Keratinocyte (primary cell): ENCODE results near the gene TMUB1. TPM values are rescaled to one million over a fixed set of nuclear protein-coding genes. Genes with fewer than 3 reads are reported as not detected.

Experiments used
- DNase-seq: peaks from one replicate; pipeline ENCODE4 v3.0.0-alpha.2; 2011; ENCODE audit warnings: low read depth, missing footprints, low spot score
- FAIRE-seq: peaks from 2 replicates; lab custom pipeline; 2011; peaks lifted over from hg19 to GRCh38; lab: Jason Lieb, UNC
- H2AFZ ChIP-seq: 2 replicates; pipeline ENCODE4 v1.6.0; 2012; ENCODE audit warnings: low read length, control low read depth, inconsistent platforms; ENCODE audit not compliant: control insufficient read depth
- H3K27ac ChIP-seq: 2 replicates; pipeline ENCODE4 v1.5.1; 2011; ENCODE audit warnings: low read length; ENCODE audit not compliant: control insufficient read depth, insufficient read depth
- H3K27me3 ChIP-seq: 3 replicates; pipeline ENCODE4 v1.6.0; 2011; ENCODE audit warnings: low read length; ENCODE audit not compliant: control insufficient read depth, insufficient read depth; ENCODE audit errors: extremely low read depth
- H3K36me3 ChIP-seq, 2 experiments: 2 replicates in 1 of 2; 3 replicates in 1 of 2; pipeline ENCODE4 v1.5.1; 2011; ENCODE audit warnings: low read length in 2 of 2, mild to moderate bottlenecking in 1 of 2; ENCODE audit not compliant: control insufficient read depth in 2 of 2, insufficient read depth in 2 of 2; ENCODE audit errors: extremely low read depth in 1 of 2
- H3K4me1 ChIP-seq: 3 replicates; pipeline ENCODE4 v1.5.1; 2011; ENCODE audit warnings: low read length; ENCODE audit not compliant: control insufficient read depth, insufficient read depth; ENCODE audit errors: extremely low read depth
- H3K4me2 ChIP-seq: 3 replicates; pipeline ENCODE4 v1.6.0; 2011; ENCODE audit warnings: low read depth, low read length; ENCODE audit not compliant: control insufficient read depth, insufficient read depth; ENCODE audit errors: extremely low read depth
- H3K4me3 ChIP-seq, 3 experiments: fragments of 200-600 bp in 1 of 3; sonication (generic) in 1 of 3; 2 replicates in 2 of 3; 3 replicates in 1 of 3; pipeline ENCODE4 v1.5.1; 2011 to 2016; ENCODE audit warnings: low read length in 3 of 3, mild to moderate bottlenecking in 3 of 3, control low read depth in 2 of 3, inconsistent platforms in 1 of 3, low read depth in 1 of 3, mixed read lengths in 1 of 3, mixed run types in 1 of 3, moderate library complexity in 1 of 3; ENCODE audit not compliant: control insufficient read depth in 2 of 3, insufficient read depth in 2 of 3; ENCODE audit errors: extremely low read depth in 1 of 3
- H3K79me2 ChIP-seq: 2 replicates; pipeline ENCODE4 v1.6.0; 2012; ENCODE audit warnings: low read length; ENCODE audit not compliant: control insufficient read depth, insufficient read depth
- H3K9ac ChIP-seq: 3 replicates; pipeline ENCODE4 v1.6.0; 2011; ENCODE audit warnings: low read length; ENCODE audit not compliant: control insufficient read depth, insufficient read depth; ENCODE audit errors: extremely low read depth
- H3K9me1 ChIP-seq: 3 replicates; pipeline ENCODE4 v1.6.0; 2011; ENCODE audit warnings: low read length; ENCODE audit not compliant: control insufficient read depth, insufficient read depth; ENCODE audit errors: extremely low read depth
- H3K9me3 ChIP-seq: 2 replicates; pipeline ENCODE4 v1.5.1; 2012; ENCODE audit warnings: low read depth, low read length; ENCODE audit not compliant: control insufficient read depth
- H4K20me1 ChIP-seq: 3 replicates; pipeline ENCODE4 v1.6.0; 2011; ENCODE audit warnings: low read length; ENCODE audit not compliant: control insufficient read depth, insufficient read depth; ENCODE audit errors: extremely low read depth
- CTCF ChIP-seq, 3 experiments: IDR thresholded peaks in 1 of 3; conservative IDR thresholded peaks in 1 of 3; optimal IDR thresholded peaks in 1 of 3; 2 replicates in 2 of 3; 3 replicates in 1 of 3; pipeline versions ENCODE3 to v1.5.1; 2011; ENCODE audit warnings: low read length in 3 of 3, mild to moderate bottlenecking in 3 of 3, moderate library complexity in 2 of 3, control low read depth in 1 of 3, inconsistent platforms in 1 of 3; ENCODE audit not compliant: insufficient read depth in 2 of 3; ENCODE audit errors: extremely low read depth in 1 of 3
- EZH2 ChIP-seq: IDR thresholded peaks from one replicate; pipeline ENCODE4 v1.6.1; 2012; ENCODE audit warnings: inconsistent platforms, mild to moderate bottlenecking, low read length, moderate library complexity
- dilution Hi-C: fragments of 300-500 bp; cut with MboI; formaldehyde crosslinking; loops from one replicate; pipeline ENCODE4 v1.7.0; 2020; ENCODE audit warnings: low sequenced_read_pairs; ENCODE audit not compliant: extremely low pct_ligation_motif_present
- polyA plus RNA-seq, 5 experiments: library from polyadenylated mRNA; depleted of rRNA in 3 of 5; stranded (reverse) in 3 of 5; stranded (forward) in 1 of 5; unstranded in 1 of 5; fragments of >200 nt; gene quantifications; 1 replicate in 1 of 5; 2 replicates in 3 of 5; 3 replicates in 1 of 5; pipeline versions ENCODE4 v1.2.1 to v1.2.3, GENCODE V29; 2011 to 2012; ENCODE audit warnings: missing spikeins in 2 of 5, low read depth in 1 of 5, low replicate concordance in 1 of 5

Gene TMUB1
- polyA plus RNA-seq, 1 donor (not counting 4 experiments of a cell fraction or from before 2014, with no cell fraction given), result 12.2 TPM

- Histone ChIP-seq H3K9ac (peak overlapping the region; percentile 93), H4K20me1 (peaks cover 5% of the 10 kb centered on the region), H3K9me1 (no peaks in the 10 kb centered on the region), H3K27ac (peak overlapping the region; percentile 92), H2AFZ (no peak overlapping the region), H3K27me3 (no peaks in the 10 kb centered on the region), H3K4me1 (peaks cover 25% of the 10 kb centered on the region), H3K79me2 (peaks cover 64% of the 10 kb centered on the region), H3K36me3 (peaks cover under 1 to 6% of the 10 kb centered on the region in 2 experiments), H3K4me3 (peak overlapping the region; percentile 80 to 90 (median 83)), H3K9me3 (no peaks in the 10 kb centered on the region), H3K4me2 (peak overlapping the region; percentile 99)
- TF ChIP-seq EZH2 (no peak), CTCF (optimal IDR thresholded peaks at IDR 0.05 in 1 of 3, IDR thresholded peaks at IDR 0.05 in 1 of 3, conservative IDR thresholded peaks at IDR 0.05 in 1 of 3; ENCODE audit: extremely low read depth in 1 of 3, insufficient read depth in 2 of 3, low read length in 3 of 3) (no peak)
- FAIRE-seq (no peak), DNase-seq (no peak)
- dilution Hi-C loops, result no loop called here
Observed at GRCh38 chr7:151088019-151088855, 4.9 kb upstream of the TMUB1 start.

- Histone ChIP-seq H3K4me2 (peak overlapping the region; percentile 99), H3K27me3 (no peaks in the 10 kb centered on the region), H3K9ac (peak overlapping the region; percentile 93), H3K79me2 (peaks cover 60% of the 10 kb centered on the region), H3K36me3 (peaks cover 0 to 5% of the 10 kb centered on the region in 2 experiments), H4K20me1 (peaks cover 5% of the 10 kb centered on the region), H3K9me3 (no peaks in the 10 kb centered on the region), H3K4me1 (peaks cover 27% of the 10 kb centered on the region), H3K27ac (peak overlapping the region; percentile 92), H2AFZ (peak overlapping the region; percentile 46), H3K4me3 (peak overlapping the region; percentile 80 to 90 (median 83)), H3K9me1 (no peaks in the 10 kb centered on the region)
- dilution Hi-C loops, result no loop called here
- DNase-seq, result no peak
- TF ChIP-seq CTCF (optimal IDR thresholded peaks at IDR 0.05 in 1 of 3, IDR thresholded peaks at IDR 0.05 in 1 of 3, conservative IDR thresholded peaks at IDR 0.05 in 1 of 3; ENCODE audit: extremely low read depth in 1 of 3, insufficient read depth in 2 of 3, low read length in 3 of 3), result peak in 1 of 3 experiments; percentile 44
- TF ChIP-seq EZH2, result no peak
- FAIRE-seq, result no peak
Observed at GRCh38 chr7:151087245-151088018, 4.1 kb upstream of the TMUB1 start.
